ENCODE data around the gene MEGF6. TPM values are rescaled to one million over a fixed set of nuclear protein-coding genes. Genes with fewer than 3 reads are reported as not detected.

MEGF6 gene
- total RNA-seq, 4 donors from 2014 or later = 4.1 to 27.1 (median 11.4) TPM

DNA sequence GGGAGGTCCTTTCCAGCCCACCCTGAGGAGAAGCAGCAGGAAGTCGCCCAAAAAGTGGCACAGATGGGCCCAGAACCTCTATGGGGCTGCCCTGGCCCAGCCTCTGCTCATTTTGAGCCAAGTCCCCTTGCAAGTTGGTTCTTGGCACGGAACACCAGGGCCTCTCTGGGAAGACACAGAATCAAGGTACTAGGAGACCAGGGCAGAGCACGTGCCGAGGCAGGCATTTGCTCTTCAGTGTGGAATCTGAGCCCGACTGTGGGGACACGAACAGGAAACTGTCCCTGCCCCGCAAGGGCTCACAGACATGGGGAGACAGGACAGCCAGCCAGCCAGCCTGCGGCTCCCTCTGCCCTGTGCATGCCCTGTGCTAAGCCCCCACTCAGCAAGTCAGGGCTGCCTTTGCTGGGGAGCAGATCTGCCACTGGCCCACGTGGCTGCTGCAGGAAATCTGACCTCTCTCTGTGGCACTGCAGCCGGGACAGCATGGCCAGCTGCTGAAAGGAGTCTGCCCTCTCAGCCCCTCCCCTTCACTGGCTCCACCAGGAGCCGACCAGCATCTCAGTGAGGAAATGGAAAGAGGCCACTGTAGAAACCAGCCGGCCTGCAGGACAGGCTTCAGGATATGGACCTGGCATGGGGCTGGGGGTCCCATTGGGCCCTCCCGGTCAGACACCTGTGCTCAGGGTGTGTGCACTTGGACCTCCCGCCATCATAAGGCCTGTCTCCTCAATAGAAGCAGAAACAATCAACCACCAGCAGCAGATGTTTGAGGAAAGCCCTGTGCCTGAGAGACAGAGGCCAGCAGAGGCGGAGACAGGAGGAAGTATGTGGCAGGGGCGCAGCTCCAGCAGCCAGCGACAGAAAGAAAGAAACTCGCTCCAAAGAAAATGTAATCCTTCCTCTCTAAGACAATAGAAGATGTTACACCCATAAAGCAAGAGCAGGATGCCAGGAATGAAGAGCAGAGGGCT is 153.1 kb downstream of the MEGF6 start:
- Histone ChIP-seq H3K27me3 (peaks cover 20% of the 10 kb centered on the region), H3K4me3 (no peak overlapping the region), H3K36me3 (no peaks in the 10 kb centered on the region), H3K27ac (peak overlapping the region; percentile 89 to 93 (median 92)), H3K4me1 (peaks cover 33 to 80% (median 77%) of the 10 kb centered on the region in 4 donors), H3K9me3 (no peaks in the 10 kb centered on the region)
- 23 to 40% methylated on average over 5 to 10 of the region's 18 CpGs for WGBS, 2 donors (ENCODE audit: low coverage in 1 of 2)
- TF ChIP-seq CTCF (IDR thresholded peaks at IDR 0.05) = no peak
- peak; percentile 11 for TF ChIP-seq POLR2A (IDR thresholded peaks at IDR 0.05)
- TF ChIP-seq POLR2AphosphoS5 (IDR thresholded peaks at IDR 0.05) = no peak
- no peak for TF ChIP-seq EP300 (IDR thresholded peaks at IDR 0.05; ENCODE audit: low read depth)
- in situ Hi-C loops (cut with MboI; ENCODE audit: low pct_ligation_motif_present in 1 of 4, low pct_unique_long_range_greater_than_20kb in 1 of 4, low sequenced_read_pairs in 3 of 4) (no loop called here), intact Hi-C loops (cut with DNase I; ENCODE audit: low total_unique reads) (no loop called here)
- DNase-seq = peak; percentile 54

DNA sequence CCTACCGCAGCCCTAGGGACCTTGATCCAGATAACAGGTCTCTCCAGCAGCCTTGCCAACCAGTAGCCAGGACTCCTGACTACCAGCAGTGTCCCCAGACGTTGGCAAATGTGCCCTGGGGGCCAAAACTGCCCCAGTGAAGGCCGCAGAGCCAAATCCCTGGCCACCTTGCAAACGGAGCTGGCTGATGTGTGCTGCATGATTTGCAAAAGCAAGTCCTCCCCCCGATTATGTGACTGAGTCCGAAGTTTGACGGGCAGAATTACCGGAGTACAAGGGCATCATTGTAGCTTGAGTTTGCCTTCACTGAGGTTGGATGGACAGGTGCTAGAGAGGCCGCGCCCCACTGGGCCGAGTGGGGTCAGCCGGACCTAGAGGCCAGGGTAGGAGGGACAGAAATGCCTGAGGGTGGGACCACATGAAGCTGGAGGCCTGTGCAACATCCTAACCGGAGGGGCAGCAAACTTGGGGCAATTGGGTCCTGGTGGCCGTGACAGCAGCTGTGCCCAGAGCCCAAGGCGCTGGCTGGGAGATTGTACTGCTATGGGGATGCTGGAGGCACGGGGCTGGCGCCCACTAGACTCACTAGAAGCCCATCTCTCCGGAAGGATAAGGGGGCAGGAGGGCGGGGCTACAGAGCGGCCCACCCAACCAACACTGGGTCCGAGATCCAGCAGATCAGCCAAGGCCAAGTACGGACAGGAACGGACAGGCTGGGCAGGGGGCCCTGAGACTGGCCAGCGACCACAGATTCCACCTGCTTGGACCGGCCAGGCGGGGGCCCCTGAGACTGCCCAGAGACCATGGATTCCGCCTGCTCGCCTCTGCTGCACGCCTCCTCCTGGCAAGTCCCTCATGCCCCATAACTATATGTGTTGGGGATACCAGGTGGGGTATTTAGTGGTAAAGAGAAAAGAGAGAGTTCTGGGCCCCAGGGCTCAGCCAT is 154.1 kb downstream of the MEGF6 start:
- peaks cover 30% of the 10 kb centered on the region for H3K27me3 ChIP-seq
- peaks cover 33 to 83% (median 77%) of the 10 kb centered on the region in 4 donors for H3K4me1 ChIP-seq
- H3K27ac ChIP-seq = peak overlapping the region; percentile 89 to 93 (median 92)
- H3K36me3 ChIP-seq = no peaks in the 10 kb centered on the region
- WGBS, 2 donors (ENCODE audit: low coverage in 1 of 2) = 64% methylated on average over 28 of the region's 29 CpGs; no CpG with 5 or more reads in 1 of the 2 donors
- intact Hi-C loops (cut with DNase I; ENCODE audit: low total_unique reads) (no loop called here), in situ Hi-C loops (cut with MboI; ENCODE audit: low pct_ligation_motif_present in 1 of 4, low pct_unique_long_range_greater_than_20kb in 1 of 4, low sequenced_read_pairs in 3 of 4) (no loop called here)
- DNase-seq = no peak
- no peak for TF ChIP-seq CTCF (IDR thresholded peaks at IDR 0.05)
- no peak for TF ChIP-seq POLR2AphosphoS5 (IDR thresholded peaks at IDR 0.05)
- no peak for TF ChIP-seq EP300 (IDR thresholded peaks at IDR 0.05; ENCODE audit: low read depth)
- TF ChIP-seq POLR2A (IDR thresholded peaks at IDR 0.05) = no peak
- no peak overlapping the region for H3K4me3 ChIP-seq
- no peaks in the 10 kb centered on the region for H3K9me3 ChIP-seq

GRCh38 chr1:3456449-3456963 is 154.8 kb downstream of the MEGF6 start:
- 80% methylated on average over 8 of the region's 12 CpGs; no CpG with 5 or more reads in 1 of the 2 donors for WGBS, 2 donors (ENCODE audit: low coverage in 1 of 2)
- in situ Hi-C loops (cut with MboI; ENCODE audit: low pct_ligation_motif_present in 1 of 4, low pct_unique_long_range_greater_than_20kb in 1 of 4, low sequenced_read_pairs in 3 of 4) = no loop called here
- H3K4me3 ChIP-seq = peak overlapping the region in 2 of 4 donors; percentile 10 to 89

More at GRCh38 chr1:3456449-3456963, 154.8 kb downstream of the MEGF6 start:
- Histone ChIP-seq H3K27ac (peak overlapping the region; percentile 89 to 93 (median 92)), H3K27me3 (peaks cover 34% of the 10 kb centered on the region), H3K36me3 (no peaks in the 10 kb centered on the region), H3K9me3 (no peaks in the 10 kb centered on the region), H3K4me1 (peaks cover 33 to 81% (median 75%) of the 10 kb centered on the region in 4 donors)
- TF ChIP-seq POLR2A (IDR thresholded peaks at IDR 0.05) (peak; percentile 48), POLR2AphosphoS5 (IDR thresholded peaks at IDR 0.05) (peak in 1 of 3 donors; percentile 60), CTCF (IDR thresholded peaks at IDR 0.05) (no peak), EP300 (IDR thresholded peaks at IDR 0.05; ENCODE audit: low read depth) (no peak)
- DNase-seq = peak; percentile 77
- intact Hi-C loops (cut with DNase I; ENCODE audit: low total_unique reads) = no loop called here
